Measurements from ENCODE around the gene TPRA1.
"Not testable (repeated sequence)": the region's sequence is repeated elsewhere in the genome, so short reads cannot be mapped to it uniquely, and the experiment has no call there.

The TPRA1 gene

GRCh38 chr3:127535901-127536829, 54.4 kb downstream of the TPRA1 start:
- DNase-seq = no peak

- no peak for DNase-seq
These were observed 55.3 kb downstream of the TPRA1 start for GRCh38 chr3:127535106-127535785.

- DNase-seq = no peak
These were observed 56.0 kb downstream of the TPRA1 start for GRCh38 chr3:127534564-127534963.

GRCh38 chr3:127534161-127534451, 56.4 kb downstream of the TPRA1 start:
- no peak for DNase-seq

GRCh38 chr3:127532561-127533203, 57.9 kb downstream of the TPRA1 start:
- DNase-seq = no peak

- DNase-seq = no peak
These were observed 58.7 kb downstream of the TPRA1 start for GRCh38 chr3:127531821-127532220.

GRCh38 chr3:127530863-127531262, 59.7 kb downstream of the TPRA1 start:
- not testable (repeated sequence) for DNase-seq

- peak; percentile 63 for DNase-seq
These were observed 61.0 kb downstream of the TPRA1 start for GRCh38 chr3:127529346-127530188.

- no peak for DNase-seq
These were observed 65.2 kb downstream of the TPRA1 start for GRCh38 chr3:127525373-127525772.

GRCh38 chr3:127524296-127524896, 66.1 kb downstream of the TPRA1 start:
- no peak for DNase-seq

All from MV-4-11 (cell line).